DMS79 treated with DMSO at 0.1 percent for 48 hours (cell line): ENCODE results near the gene OXGR1.
"Not testable (repeated sequence)": the region's sequence is repeated elsewhere in the genome, so short reads cannot be mapped to it uniquely, and the experiment has no call there.

ENCODE experiments used
- DNase-seq: peaks from one replicate; lab custom pipeline; 2025; lab: John Stamatoyannopoulos, UW

The OXGR1 gene

DNA sequence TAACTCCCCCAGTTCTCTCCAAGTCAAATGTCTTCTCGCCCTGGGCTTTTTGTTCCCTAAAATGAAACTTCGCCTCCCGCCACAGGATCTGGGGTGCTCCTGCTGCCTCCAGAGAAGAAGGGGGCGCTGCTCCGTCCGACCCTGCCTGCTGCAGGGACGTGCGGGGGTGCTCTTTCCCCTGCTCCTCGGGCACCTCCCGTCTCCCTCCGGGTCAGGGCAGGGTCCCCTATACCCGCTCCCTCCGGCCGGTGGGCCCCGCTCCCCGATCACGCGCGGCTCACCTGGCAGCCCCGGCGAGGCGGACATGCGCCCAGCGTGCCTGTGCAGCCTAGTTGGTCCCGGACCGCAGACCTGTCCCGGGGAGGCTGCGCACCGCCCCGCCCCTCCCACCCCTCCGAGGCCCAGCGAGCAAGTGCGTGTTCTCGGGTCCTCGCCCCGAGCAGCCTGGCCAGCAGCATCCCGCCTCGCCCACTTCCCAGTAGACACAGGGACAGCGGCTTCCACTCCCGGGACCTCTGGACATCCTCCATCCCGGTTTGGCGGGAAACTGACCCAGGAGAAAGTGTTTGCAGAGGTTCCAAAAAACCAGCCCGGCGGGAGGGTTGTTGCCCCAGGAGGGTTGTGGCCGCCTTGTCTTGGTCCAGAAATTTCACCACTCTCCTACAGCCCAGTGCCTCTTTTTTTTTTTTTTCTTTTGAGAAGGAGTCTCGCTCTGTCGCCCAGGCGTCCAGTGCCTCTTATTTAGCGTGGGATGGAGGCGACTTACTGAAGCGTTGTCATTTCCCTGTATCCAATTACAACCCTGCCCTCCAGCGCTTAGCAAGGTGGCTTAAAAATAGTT, at the start of gene OXGR1:
Gene OXGR1 (minus strand): TSS at position 460 of the 841 bp plus-strand sequence. CDS start 6,717 bp downstream, outside the sequence.
- no peak for DNase-seq

DNA sequence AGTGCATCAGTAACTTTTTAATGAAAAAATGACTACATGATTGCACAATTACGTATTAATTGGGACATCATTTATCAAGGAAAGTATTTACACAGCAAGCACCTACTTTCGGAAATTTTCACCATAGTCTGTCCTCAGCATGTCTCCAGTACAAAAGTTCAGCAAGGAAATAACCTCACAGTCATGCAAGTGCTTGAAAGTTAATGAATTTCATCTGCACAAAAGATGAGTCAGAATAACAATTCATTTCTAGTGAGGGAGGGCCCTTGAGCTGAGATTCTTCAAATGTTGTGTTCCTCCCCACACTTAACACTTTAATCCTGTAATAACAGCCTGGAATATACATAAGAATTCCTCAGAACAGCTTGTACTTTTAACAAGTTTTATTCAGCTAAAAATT, 49.0 kb upstream of the OXGR1 start:
- no peak for DNase-seq

DNA sequence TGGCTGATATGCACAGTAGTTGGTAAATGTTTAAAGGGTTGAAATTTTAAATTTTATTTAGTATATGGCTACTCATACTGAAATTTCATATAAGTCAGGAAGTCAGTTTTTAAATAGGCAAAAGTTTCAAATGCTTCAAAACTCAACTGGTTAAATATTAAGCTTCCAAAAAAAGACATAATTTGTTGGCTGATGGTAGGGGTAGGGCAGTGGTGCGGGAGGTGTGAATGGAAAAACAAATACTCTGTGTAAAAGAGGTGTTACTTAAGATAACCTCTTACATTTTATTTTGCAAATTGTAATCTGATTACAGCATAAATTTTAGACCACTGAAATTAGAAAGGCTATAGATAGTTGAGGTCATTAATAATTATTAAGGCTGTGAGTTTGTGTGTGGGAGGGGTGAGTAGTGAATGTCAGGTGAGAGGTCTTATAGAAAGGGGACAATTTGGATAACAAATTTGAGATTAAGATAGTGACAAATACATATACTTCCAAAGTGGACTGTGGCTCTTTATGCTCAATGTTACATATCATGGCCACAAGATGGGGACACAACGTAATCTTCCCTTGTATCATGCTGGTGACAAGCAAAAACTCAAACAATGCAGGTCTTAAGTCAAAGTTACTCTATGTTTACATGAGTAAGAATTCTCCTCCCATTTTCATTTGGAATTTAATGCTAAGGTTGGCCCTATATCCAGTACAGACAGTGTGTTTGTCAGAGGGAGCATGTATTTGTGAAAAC, 36.6 kb upstream of the OXGR1 start:
- DNase-seq, result no peak

DNA sequence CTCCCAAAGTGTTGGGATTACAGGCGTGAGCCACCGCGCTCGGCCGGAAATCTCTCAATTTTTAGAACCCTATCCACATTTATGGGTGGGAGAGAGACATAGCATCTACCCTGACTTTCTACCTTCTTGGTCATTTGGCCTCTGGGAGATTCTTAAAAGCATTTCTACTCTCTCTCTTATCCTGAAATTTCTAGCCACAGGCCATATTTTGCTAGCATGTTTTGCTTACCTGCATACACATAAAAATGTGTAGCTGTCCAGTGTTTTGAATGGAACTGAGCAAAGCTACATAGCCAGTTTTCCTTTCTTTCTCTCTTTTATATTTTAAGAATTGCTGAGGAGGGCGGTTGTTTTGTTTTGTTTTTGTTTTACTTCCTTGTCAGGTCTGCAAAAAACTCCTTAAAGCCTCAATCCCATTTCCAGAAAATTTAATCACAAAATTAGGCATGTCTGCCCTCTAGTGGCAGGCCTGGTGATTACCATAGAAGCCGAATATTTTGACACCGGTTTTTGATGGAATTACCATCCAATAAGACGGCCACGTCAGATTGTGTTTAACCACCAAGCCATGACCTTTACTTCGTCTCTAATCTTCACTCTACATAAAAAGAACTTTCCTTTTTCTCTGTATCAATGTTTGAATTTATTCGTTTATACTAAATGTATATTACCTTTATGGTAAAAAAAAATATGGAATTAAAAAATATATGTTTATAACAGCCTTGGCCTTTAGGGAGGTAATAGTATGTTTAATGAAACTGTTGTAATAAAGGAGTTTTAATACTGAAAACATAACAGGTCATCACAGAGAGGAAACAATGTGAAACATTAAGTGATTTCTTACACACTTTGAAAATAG, 34.4 kb upstream of the OXGR1 start:
- DNase-seq, result peak; percentile 43

DNA sequence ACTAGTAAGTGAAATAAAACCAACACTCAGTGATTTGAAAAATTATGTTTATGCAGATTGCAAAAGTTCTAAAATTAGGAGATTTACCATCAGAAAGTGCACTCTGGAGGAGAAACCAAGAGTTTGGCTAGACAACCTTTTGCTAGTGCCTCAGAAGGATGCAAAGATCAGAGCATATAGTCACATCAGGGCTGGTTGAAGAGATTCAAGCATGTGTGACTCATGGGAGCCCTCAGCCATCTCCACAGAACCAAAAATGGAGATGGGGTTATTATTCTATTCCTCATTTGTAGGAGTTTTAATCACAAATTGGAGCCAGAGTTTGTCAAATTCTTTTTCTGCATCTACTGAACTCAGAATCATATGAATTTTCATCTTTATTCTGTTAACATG, 32.9 kb upstream of the OXGR1 start:
- DNase-seq, result no peak

DNA sequence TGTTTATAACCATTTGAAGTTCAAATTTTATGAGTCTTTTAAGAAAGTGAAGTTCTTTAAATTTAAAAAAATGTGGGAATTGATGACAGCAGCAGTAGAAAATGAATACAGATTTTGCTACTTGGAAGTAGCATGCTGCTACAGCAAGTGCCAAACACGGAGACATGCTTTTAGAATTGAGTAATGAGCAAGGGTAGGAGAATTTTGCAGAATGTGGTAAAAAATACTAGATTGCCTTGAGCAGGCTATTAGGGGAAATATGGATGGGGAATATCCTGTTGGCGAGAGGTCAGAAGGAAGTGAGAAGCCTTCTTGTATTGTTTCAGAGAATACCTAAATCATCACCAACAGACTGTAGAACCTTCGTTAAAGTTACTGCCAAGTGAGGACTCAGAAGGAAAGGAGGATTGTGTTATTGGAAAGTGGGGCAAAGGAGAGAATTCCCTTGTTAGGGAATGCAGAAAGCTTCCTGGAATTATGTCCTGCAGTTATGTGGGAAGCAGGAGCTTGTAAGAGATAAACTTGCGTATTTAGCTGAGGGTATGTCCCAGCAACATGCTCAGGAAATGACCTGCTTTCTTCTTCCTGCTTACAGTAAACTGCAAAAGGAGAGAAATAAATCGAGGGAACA, 32.4 kb upstream of the OXGR1 start:
- DNase-seq, result no peak

DNA sequence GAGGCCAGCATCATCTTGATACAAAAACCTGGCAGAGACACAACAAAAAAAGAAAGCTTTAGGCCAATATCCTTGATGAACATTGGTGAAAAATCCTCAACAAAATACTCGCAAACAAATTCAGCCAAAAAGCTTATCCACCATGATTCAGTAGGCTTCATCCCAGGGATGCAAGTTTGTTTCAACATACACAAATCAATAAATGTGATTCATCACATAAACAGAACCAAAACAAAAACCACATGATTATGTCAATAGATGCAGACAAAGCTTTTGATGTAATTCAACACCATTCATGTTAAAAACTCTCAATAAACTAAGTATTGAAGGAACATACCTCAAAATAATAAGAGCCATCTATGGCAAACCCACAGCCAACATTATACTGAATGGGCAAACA, 29.5 kb upstream of the OXGR1 start:
- DNase-seq, result not testable (repeated sequence)

DNA sequence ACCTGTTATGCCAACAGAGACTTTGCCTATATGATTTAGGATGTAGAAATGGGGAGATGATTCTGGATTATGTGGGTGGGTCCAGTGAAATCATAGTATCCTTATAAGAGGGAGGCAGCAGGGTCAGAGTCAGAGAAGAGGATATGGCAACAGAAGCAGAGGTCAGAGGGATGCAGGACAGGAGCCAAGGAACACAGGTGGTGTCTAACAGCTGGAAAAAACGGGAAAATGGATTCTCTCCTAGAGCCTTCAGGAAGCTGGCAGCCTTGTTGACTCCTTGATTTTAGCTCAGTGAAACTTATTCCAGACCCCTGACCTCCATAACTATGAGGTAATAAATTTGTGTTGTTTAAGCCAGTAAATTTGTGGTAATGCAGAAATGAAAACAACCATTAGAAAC, 28.8 kb upstream of the OXGR1 start:
- DNase-seq, result no peak

DNA sequence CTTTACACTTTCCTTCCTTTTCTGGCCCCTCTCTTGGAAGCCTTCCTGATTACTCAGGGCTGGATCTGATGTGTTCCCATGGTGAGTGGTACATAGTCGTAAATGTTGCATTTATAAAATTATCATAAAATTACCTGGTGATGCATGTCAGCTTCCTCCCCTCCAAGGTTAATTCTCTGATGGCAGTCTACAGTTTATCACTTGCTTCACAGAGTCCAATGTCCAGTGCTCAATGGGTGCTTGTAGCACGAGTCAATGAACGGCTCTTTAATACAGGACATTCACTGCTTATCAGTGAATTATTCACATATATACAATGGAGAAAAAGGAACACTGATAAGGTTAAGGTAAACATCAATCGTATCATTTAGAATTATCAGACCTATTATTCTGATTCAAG, 27.0 kb upstream of the OXGR1 start:
- no peak for DNase-seq

DNA sequence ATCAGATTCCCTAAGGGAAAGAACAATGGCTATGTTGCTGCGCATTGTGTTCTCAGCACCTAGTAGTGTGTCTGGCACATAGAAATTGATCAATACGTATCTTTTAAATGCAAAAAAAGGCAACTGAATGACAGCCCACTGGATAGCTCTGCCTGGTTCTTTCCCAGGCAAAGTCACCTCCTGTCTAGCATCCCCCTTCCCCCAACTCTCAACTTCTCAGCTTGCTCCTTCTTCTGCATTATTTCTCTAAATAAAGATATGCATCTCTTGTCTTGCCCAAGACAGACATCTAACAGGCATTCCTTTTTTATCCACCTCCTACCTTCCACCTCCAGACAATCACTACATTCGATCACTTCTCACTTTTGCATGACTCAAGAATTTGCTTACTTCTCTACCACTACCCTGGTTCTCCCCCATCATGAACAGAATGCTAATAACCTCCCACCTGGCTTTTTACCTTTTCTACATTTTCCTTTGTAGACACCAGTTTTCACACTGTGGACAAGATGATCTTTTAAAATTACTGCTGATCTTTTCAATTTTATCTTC, 26.5 kb upstream of the OXGR1 start:
- no peak for DNase-seq

DNA sequence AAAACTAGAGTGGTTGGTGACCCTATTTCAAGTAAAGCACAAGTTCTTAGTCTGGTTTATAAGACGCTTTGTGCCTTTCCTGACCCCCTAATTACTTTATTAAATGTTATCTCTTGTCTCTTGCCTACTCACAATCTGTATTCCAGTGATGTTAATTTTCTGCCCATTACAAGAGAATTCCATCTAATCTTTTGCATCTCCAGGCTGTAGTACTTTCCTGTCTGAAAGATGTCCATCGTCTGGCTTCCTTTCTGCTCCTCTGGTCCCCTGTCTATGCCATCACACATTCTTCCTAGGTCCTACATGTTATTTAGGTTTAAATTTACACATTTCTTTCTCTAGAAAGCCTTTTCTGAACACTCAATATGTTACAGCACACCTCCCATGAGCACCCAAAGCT, 25.9 kb upstream of the OXGR1 start:
- no peak for DNase-seq

DNA sequence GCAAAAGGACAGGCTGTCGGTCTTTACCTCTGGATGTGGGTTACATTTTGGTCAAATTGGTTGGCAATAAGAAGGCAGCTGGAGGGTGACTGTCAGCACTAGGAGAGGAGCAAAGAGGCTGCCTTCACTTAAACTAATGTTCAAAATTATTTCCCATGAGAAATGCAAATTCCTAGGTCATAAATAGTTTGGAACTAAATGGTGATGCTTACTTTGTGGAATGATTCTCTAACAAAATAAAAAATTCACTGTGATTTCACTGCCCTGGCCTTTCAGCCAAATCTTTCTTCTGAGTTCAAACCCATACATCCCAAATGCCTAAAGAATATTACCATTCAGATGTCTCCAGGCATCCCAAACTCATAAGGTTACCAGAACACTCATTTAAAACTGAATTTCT, 25.0 kb upstream of the OXGR1 start:
- DNase-seq, result no peak

DNA sequence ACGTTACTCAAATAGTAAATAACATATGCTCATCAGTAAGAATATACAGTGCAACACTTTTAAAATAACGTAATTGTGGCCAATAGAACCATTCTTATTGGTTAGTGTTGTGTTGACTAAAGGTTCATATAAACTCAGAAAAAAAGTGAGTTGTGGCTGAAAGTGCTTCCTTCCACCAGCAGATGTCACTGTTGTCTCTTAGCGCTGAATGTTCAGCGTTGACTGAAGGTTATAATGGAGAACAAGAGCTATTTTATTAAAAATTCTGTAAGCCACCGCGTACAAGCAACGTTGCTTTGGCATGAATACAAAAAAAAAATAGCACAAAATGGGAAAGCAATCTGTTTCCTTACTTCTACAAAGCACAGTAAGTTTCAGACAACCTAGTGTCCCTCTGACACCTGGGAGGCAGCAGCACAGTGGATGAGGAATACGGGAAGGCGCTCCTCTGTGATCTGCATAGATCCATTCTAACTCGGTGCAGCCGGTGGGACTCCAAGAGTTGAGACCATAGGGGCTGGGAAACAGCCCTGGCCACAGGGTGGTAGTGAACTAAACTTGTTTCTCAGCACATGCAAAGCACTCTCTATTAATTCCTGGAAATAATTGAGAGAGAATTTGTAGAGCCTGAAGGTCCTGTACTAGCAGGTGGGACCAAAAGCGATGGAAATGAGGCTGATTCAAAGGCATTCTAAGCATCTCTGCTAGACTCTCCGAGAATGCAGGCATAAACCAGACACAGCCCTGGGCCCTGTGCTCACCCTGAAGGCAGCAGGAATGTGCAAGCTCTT, 23.9 kb upstream of the OXGR1 start:
- peak; percentile 51 for DNase-seq

DNA sequence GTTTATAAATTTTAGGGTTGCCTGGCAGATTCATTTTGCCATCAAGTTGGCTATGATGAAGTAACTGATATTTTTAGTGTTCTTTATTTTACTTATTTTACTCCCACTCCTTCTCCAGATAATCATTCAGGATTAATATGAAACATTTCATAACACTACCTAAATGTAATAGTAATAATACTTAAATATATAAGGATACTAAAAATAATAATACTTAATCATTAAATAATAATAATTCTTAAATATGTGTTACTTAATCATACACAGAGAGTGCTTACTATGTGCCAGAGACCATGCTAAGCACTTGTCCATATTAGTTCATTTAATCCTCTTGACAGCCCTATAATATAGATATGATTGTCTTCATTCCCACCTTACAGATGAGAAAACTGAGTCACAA, 23.0 kb upstream of the OXGR1 start:
- DNase-seq, result no peak

DNA sequence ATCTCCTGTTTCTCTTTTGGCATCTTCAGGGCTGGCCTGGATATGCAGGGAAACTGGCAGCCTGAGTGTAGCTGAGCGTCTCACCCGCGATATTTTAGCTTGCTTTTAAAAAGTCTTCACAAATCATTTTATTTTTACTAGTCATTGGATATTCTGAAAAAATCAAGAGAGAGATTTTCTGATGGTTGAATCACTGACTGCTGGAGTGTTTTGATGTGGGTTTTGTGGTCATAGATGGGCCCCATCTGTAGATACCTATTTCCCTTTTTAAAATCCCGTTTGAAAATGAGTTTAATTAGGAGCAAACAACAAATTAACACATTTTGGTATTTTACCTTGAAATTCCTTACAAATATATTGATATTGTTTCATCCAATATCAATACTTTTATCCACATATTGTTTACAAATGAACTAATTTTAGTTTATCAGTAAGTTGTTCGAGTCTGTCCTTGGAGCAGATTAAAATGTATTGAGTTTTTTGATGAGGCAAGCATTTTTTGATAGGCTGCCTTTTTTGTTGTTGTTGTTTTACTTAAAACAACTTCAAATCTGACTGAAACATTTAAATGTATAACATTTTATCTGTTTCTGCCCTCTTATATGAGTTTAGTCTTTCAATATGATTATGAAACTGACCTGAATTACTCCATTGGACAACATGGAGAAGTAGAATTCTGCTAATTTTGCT, 21.5 kb upstream of the OXGR1 start:
- DNase-seq, result no peak

DNA sequence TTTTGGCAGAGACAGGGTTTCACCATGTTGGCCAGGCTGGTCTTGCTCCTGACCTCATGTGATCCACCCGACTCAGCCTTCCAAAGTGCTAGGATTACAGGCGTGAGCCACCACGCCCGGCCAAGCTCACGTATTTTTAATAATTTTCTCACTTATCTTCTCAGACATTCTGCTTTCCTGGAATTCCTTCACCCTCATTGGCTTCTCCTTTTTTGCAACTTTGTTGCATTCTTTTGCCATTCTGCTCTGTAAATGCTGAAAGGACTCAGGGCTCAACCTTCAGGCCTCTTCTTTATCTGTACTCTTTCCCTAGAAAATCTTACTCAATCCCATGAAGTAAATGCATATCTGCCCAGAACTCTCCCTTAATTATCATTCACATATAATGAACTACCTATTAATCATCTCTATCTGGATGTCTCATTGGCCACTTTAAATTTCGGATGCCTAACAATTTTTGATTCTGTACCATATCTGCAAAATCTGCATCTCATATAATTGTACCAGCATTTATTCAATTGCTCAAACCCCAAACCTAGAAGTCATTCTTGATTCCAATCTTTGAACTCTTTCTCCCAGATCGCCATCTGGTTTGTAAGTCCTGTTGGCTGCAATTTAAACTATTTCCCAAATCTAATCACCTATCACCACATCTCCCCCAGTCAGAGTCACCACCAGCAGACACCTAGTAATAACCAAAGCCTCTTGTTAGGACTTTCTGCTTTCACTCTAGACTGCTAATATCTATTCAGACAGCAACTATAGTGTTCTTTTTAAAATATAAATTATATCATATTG, 18.2 kb upstream of the OXGR1 start:
- no peak for DNase-seq

DNA sequence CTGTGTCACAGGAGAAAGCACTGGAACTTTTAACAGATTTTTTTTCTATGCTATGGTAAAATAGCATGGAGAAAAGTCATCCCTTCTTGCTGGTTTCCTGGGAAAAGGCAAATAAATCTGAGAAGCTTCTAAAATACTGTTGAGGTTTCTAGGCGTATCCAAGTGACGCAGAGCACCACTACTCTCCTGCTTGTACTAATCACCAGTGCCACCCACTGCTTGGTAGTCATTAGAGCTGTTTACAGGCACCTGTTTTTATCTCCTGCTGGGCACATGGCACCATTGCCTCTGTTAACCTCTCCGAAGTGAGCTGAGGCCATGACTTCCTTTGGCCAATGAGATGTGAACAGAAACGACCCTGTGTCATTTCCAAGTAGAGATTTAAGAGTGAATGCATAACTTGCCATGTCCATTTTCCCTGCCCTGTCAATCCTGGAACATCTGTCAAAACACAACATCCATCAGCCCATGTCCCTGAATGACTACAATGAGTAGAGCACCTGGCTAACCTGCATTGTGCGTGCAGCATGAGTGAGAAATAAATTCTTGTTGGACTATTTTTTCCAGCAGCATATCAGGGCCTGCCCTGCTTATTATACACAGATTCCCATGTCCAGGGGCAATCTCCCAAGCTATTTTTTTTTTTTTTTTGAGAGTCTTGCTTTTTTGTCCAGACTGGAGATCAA, 17.3 kb upstream of the OXGR1 start:
- no peak for DNase-seq

DNA sequence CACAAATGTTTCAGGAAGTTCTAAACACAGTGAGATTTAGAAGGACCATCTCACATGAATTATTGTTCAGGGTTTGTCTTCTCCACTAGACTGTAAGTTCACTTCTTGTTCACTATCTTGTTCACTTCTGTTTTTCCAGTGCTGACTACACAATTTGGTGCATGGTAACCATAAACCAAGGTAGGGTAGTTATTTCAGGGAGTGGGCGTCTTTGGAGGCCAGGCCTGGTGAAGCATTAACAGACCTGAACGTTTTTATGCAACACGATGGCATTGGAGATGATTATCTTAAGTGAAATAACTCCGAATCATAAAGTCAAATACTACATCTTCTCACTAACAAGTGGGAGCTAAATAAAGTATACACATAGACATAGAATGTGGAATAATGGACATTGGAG, 14.4 kb upstream of the OXGR1 start:
- no peak for DNase-seq
